IMR-90 (cell line): Measurements from ENCODE around the gene ANKRD45. TPM values are rescaled to one million over a fixed set of nuclear protein-coding genes. Genes with fewer than 3 reads are reported as not detected.

ENCODE experiments used
- polyA plus RNA-seq, 3 experiments: library from polyadenylated mRNA; depleted of rRNA; stranded (reverse); fragments of >200 nt; gene quantifications; 2 replicates each; pipeline ENCODE4 v1.2.3, GENCODE V29; 2012; ENCODE audit warnings: low replicate concordance in 1 of 3
- total RNA-seq: library from RNA; depleted of rRNA; stranded (reverse); fragments of >200 nt; gene quantifications from 2 replicates; pipeline ENCODE4 v1.2.3, GENCODE V29; 2012; rRNA removed

ANKRD45 gene
- total and polyA plus RNA-seq, 2 of the 4 experiments (the other 2 are of a cell fraction) = under 0.01 TPM; not detected in 1

Other genes starting within 250 kb of the ANKRD45 start
- gene PRDX6, start 192.5 kb downstream of the ANKRD45 start, total RNA-seq = 293 and 373 TPM in 2 replicates
- 348 and 426 TPM in 2 replicates for gene PRDX6, start 192.5 kb downstream of the ANKRD45 start, polyA plus RNA-seq (2012; rRNA removed)
- gene SLC9C2, start 66.8 kb downstream of the ANKRD45 start, total RNA-seq = not detected in 2 replicates
- not detected in 2 replicates for gene SLC9C2, start 66.8 kb downstream of the ANKRD45 start, polyA plus RNA-seq (2012; rRNA removed)
- not detected in 2 replicates for gene TEX50, start 34.5 kb downstream of the ANKRD45 start, total RNA-seq
- gene TEX50, start 34.5 kb downstream of the ANKRD45 start, polyA plus RNA-seq (2012; rRNA removed) = not detected in 2 replicates
- gene KLHL20, start 45.1 kb upstream of the ANKRD45 start, total RNA-seq = 23.3 and 25.8 TPM in 2 replicates
- gene KLHL20, start 45.1 kb upstream of the ANKRD45 start, polyA plus RNA-seq (2012; rRNA removed) = 11.0 and 13.5 TPM in 2 replicates
- 18.8 and 22.8 TPM in 2 replicates for gene DARS2, start 154.8 kb upstream of the ANKRD45 start, total RNA-seq
- gene DARS2, start 154.8 kb upstream of the ANKRD45 start, polyA plus RNA-seq (2012; rRNA removed) = 13.1 and 14.8 TPM in 2 replicates
- gene CENPL, start 155.0 kb upstream of the ANKRD45 start, total RNA-seq = 21.1 and 21.9 TPM in 2 replicates
- 4.8 and 6.3 TPM in 2 replicates for gene CENPL, start 155.0 kb upstream of the ANKRD45 start, polyA plus RNA-seq (2012; rRNA removed)
- 380 and 450 TPM in 2 replicates for gene GAS5, start 198.1 kb upstream of the ANKRD45 start, total RNA-seq
- 561 and 737 TPM in 2 replicates for gene GAS5, start 198.1 kb upstream of the ANKRD45 start, polyA plus RNA-seq (2012; rRNA removed)
- 9.7 and 13.1 TPM in 2 replicates for gene ZBTB37, start 198.5 kb upstream of the ANKRD45 start, total RNA-seq
- gene ZBTB37, start 198.5 kb upstream of the ANKRD45 start, polyA plus RNA-seq (2012; rRNA removed) = 0.92 and 1.0 TPM in 2 replicates
- gene SERPINC1, start 247.5 kb upstream of the ANKRD45 start, total RNA-seq = not detected in 2 replicates
- not detected in 2 replicates for gene SERPINC1, start 247.5 kb upstream of the ANKRD45 start, polyA plus RNA-seq (2012; rRNA removed)